Breast epithelium (tissue), 4 donors: Measurements from ENCODE around the gene MOGAT1. TPM values are rescaled to one million over a fixed set of nuclear protein-coding genes. Genes with fewer than 3 reads are reported as not detected.
A peak's percentile ranks its signal among the peaks of the same experiment; 100 is the strongest.
"Not testable (repeated sequence)": the region's sequence is repeated elsewhere in the genome, so short reads cannot be mapped to it uniquely, and the experiment has no call there.

ENCODE experiments used
- DNase-seq, 2 donors: peaks; one replicate each; pipeline ENCODE4 v3.0.0-alpha.2; 2019; ENCODE audit warnings: low spot score in 2 of 2
- H3K27ac ChIP-seq, 2 donors: fragments of 200-600 bp; sonication (generic) in 1 of 2; one replicate each; pipeline ENCODE4 v1.5.1; 2016 to 2019; ENCODE audit warnings: mild to moderate bottlenecking in 1 of 2
- H3K27me3 ChIP-seq, 2 donors: fragments of 200-600 bp; sonication (generic) in 1 of 2; one replicate each; pipeline versions ENCODE4 v1.5.1 to v1.6.0; 2017 to 2019; ENCODE audit warnings: control low read depth in 1 of 2, mild to moderate bottlenecking in 1 of 2
- H3K36me3 ChIP-seq: fragments of 200-600 bp; one replicate; pipeline ENCODE4 v1.5.1; 2019
- H3K4me1 ChIP-seq, 2 donors: fragments of 200-600 bp; sonication (generic); one replicate each; pipeline ENCODE4 v1.5.1; 2016 to 2019; ENCODE audit warnings: control low read depth in 1 of 2
- H3K4me3 ChIP-seq, 3 donors: fragments of 200-600 bp; sonication (generic); 1 replicate in 2 of 3; 2 replicates in 1 of 3; pipeline ENCODE4 v1.5.1; 2016 to 2019; ENCODE audit warnings: mild to moderate bottlenecking in 3 of 3, moderate library complexity in 2 of 3
- H3K9me3 ChIP-seq, 2 donors: fragments of 200-600 bp; sonication (generic) in 1 of 2; one replicate each; pipeline ENCODE4 v1.5.1; 2016 to 2019; ENCODE audit warnings: control low read depth in 1 of 2
- CTCF ChIP-seq, 3 donors: fragments of 450-650 bp; IDR thresholded peaks; one replicate each; pipeline ENCODE4 v1.5.1; 2016 to 2017; ENCODE audit warnings: antibody characterized with exemption in 3 of 3, mild to moderate bottlenecking in 3 of 3, moderate library complexity in 3 of 3
- POLR2A ChIP-seq: fragments of 450-650 bp; IDR thresholded peaks from one replicate; pipeline ENCODE4 v1.6.1; 2016; ENCODE audit warnings: antibody characterized with exemption, mild to moderate bottlenecking, moderate library complexity
- POLR2AphosphoS5 ChIP-seq, 3 donors: sonication (generic); formaldehyde crosslinking; IDR thresholded peaks; one replicate each; pipeline ENCODE4 v1.6.1; 2017; ENCODE audit warnings: antibody characterized with exemption in 3 of 3
- intact Hi-C: fragments of 100-400 bp; cut with DNase I; formaldehyde crosslinking; loops from one replicate; pipeline ENCODE4 v1.15.1; 2023; ENCODE audit warnings: low total_unique reads
- total RNA-seq, 3 donors: library from RNA; depleted of rRNA; stranded (reverse); fragments of >200 nt; gene quantifications; one replicate each; pipeline ENCODE4 v1.1.0, GENCODE V29; 2016

Gene MOGAT1
- total RNA-seq, 3 donors from 2014 or later = 0.98 TPM; not detected in 2

GRCh38 chr2:222690564-222691200, 19.2 kb downstream of the MOGAT1 start:
- no peak overlapping the region for H3K27ac ChIP-seq

GRCh38 chr2:222693413-222693812, 22.0 kb downstream of the MOGAT1 start:
- DNase-seq, H3K36me3 ChIP-seq, H3K4me1 ChIP-seq, H3K4me3 ChIP-seq, H3K27ac ChIP-seq, H3K27me3 ChIP-seq, intact Hi-C loops, H3K9me3 ChIP-seq: not testable (repeated sequence)

More at GRCh38 chr2:222690564-222691200, 19.2 kb downstream of the MOGAT1 start:
- no peaks in the 10 kb centered on the region for H3K4me1 ChIP-seq
- peak; percentile 32 to 67 for DNase-seq
- H3K4me3 ChIP-seq = no peak overlapping the region
- intact Hi-C loops = no loop called here
- TF ChIP-seq POLR2AphosphoS5 (IDR thresholded peaks at IDR 0.05) (no peak), POLR2A (no peak), CTCF (IDR thresholded peaks at IDR 0.05) (peak; percentile 82 to 91 (median 89))
- H3K9me3 ChIP-seq = no peaks in the 10 kb centered on the region
- H3K36me3 ChIP-seq = no peaks in the 10 kb centered on the region
- H3K27me3 ChIP-seq = no peaks in the 10 kb centered on the region

GRCh38 chr2:222693837-222694236, 22.4 kb downstream of the MOGAT1 start:
- H3K36me3 ChIP-seq = no peaks in the 10 kb centered on the region
- H3K27me3 ChIP-seq = no peaks in the 10 kb centered on the region
- H3K9me3 ChIP-seq = no peaks in the 10 kb centered on the region
- no peak for DNase-seq
- intact Hi-C loops = no loop called here
- no peaks in the 10 kb centered on the region for H3K4me1 ChIP-seq
- TF ChIP-seq POLR2AphosphoS5 (IDR thresholded peaks at IDR 0.05) = no peak
- TF ChIP-seq POLR2A = no peak
- TF ChIP-seq CTCF (IDR thresholded peaks at IDR 0.05) = no peak
- H3K27ac ChIP-seq = no peak overlapping the region
- H3K4me3 ChIP-seq = no peak overlapping the region

- TF ChIP-seq CTCF (IDR thresholded peaks at IDR 0.05) (no peak), POLR2AphosphoS5 (IDR thresholded peaks at IDR 0.05) (no peak), POLR2A (no peak)
- Histone ChIP-seq H3K4me3 (no peak overlapping the region), H3K4me1 (no peaks in the 10 kb centered on the region), H3K27ac (no peak overlapping the region), H3K27me3 (no peaks in the 10 kb centered on the region), H3K9me3 (no peaks in the 10 kb centered on the region), H3K36me3 (no peaks in the 10 kb centered on the region)
- DNase-seq = no peak
- intact Hi-C loops = no loop called here
These were observed 26.8 kb downstream of the MOGAT1 start for GRCh38 chr2:222698276-222698675.

- Histone ChIP-seq H3K36me3 (no peaks in the 10 kb centered on the region), H3K9me3 (no peaks in the 10 kb centered on the region), H3K27me3 (no peaks in the 10 kb centered on the region), H3K27ac (no peak overlapping the region), H3K4me3 (no peak overlapping the region), H3K4me1 (no peaks in the 10 kb centered on the region)
- intact Hi-C loops = no loop called here
- DNase-seq = no peak
- TF ChIP-seq POLR2A (no peak), CTCF (IDR thresholded peaks at IDR 0.05) (no peak), POLR2AphosphoS5 (IDR thresholded peaks at IDR 0.05) (no peak)
These were observed 29.8 kb downstream of the MOGAT1 start for GRCh38 chr2:222701233-222701632.
